H9 (cell line): ENCODE results near the gene KPTN. TPM values are rescaled to one million over a fixed set of nuclear protein-coding genes. Genes with fewer than 3 reads are reported as not detected.
A peak's percentile ranks its signal among the peaks of the same experiment; 100 is the strongest.

Experiments
- DNase-seq: peaks from one replicate; pipeline ENCODE4 v3.0.0-alpha.2; 2017
- H2AFZ ChIP-seq: one replicate; pipeline ENCODE4 v1.6.1; 2013; ENCODE audit warnings: mild to moderate bottlenecking, low read length, control low read depth, moderate library complexity
- H2AK5ac ChIP-seq: 2 replicates; pipeline ENCODE4 v1.6.1; 2013; ENCODE audit warnings: low read length, control low read depth, mixed read lengths; ENCODE audit not compliant: insufficient read length
- H2BK120ac ChIP-seq: one replicate; pipeline ENCODE4 v1.6.1; 2013; ENCODE audit warnings: low read depth, mild to moderate bottlenecking, low read length, control low read depth, inconsistent platforms; ENCODE audit not compliant: poor library complexity, severe bottlenecking
- H2BK12ac ChIP-seq: 2 replicates; pipeline ENCODE4 v1.6.1; 2013; ENCODE audit warnings: low read length, control low read depth, mixed read lengths, low read depth; ENCODE audit not compliant: insufficient read length
- H2BK15ac ChIP-seq: 2 replicates; pipeline ENCODE4 v1.6.1; 2013; ENCODE audit warnings: low read depth, low read length, control low read depth
- H2BK20ac ChIP-seq: one replicate; pipeline ENCODE4 v1.6.1; 2013; ENCODE audit warnings: low read depth, mild to moderate bottlenecking, low read length, control low read depth, inconsistent platforms; ENCODE audit not compliant: poor library complexity, severe bottlenecking
- H2BK5ac ChIP-seq: 2 replicates; pipeline ENCODE4 v1.6.1; 2013; ENCODE audit warnings: low read length, control low read depth, mixed read lengths; ENCODE audit not compliant: insufficient read length
- H3K14ac ChIP-seq: 2 replicates; pipeline ENCODE4 v1.6.1; 2013; ENCODE audit warnings: low read length, control low read depth; ENCODE audit not compliant: insufficient read depth
- H3K18ac ChIP-seq: 2 replicates; pipeline ENCODE4 v1.6.1; 2013; ENCODE audit warnings: low read depth, mild to moderate bottlenecking, mixed read lengths, low read length, control low read depth; ENCODE audit not compliant: insufficient read length
- H3K23ac ChIP-seq: 2 replicates; pipeline ENCODE4 v1.6.1; 2013; ENCODE audit warnings: low read length, control low read depth, mixed read lengths, low read depth; ENCODE audit not compliant: insufficient read length
- H3K23me2 ChIP-seq: 2 replicates; pipeline ENCODE4 v1.6.1; 2013; ENCODE audit warnings: low read depth, mild to moderate bottlenecking, mixed read lengths, low read length, control low read depth; ENCODE audit not compliant: insufficient read length, poor library complexity, severe bottlenecking
- H3K27ac ChIP-seq: 2 replicates; pipeline ENCODE4 v1.5.1; 2013; ENCODE audit warnings: low read length, control low read depth, mixed read lengths, low read depth; ENCODE audit not compliant: insufficient read length
- H3K27me3 ChIP-seq: 2 replicates; pipeline ENCODE4 v1.6.1; 2013; ENCODE audit warnings: low read length, control low read depth, inconsistent platforms; ENCODE audit not compliant: insufficient read depth
- H3K4ac ChIP-seq: 2 replicates; pipeline ENCODE4 v1.6.1; 2013; ENCODE audit warnings: low read depth, mild to moderate bottlenecking, control low read depth, inconsistent platforms, low read length, moderate library complexity
- H3K4me1 ChIP-seq: 2 replicates; pipeline ENCODE4 v1.6.1; 2013; ENCODE audit warnings: low read length, control low read depth, inconsistent platforms; ENCODE audit not compliant: insufficient read depth
- H3K4me2 ChIP-seq: 2 replicates; pipeline ENCODE4 v1.6.1; 2013; ENCODE audit warnings: low read length, control low read depth, mixed read lengths; ENCODE audit not compliant: insufficient read length, insufficient read depth
- H3K56ac ChIP-seq: 2 replicates; pipeline ENCODE4 v1.6.1; 2013; ENCODE audit warnings: low read depth, mild to moderate bottlenecking, mixed read lengths, low read length, control low read depth; ENCODE audit not compliant: insufficient read length
- H3K79me1 ChIP-seq: 2 replicates; pipeline ENCODE4 v1.6.1; 2013; ENCODE audit warnings: low read depth, mild to moderate bottlenecking, moderate library complexity, low read length, control low read depth, inconsistent platforms; ENCODE audit not compliant: insufficient read depth, poor library complexity, severe bottlenecking
- H3K79me2 ChIP-seq: 2 replicates; pipeline ENCODE4 v1.6.1; 2013; ENCODE audit warnings: low read length, control low read depth, inconsistent platforms; ENCODE audit not compliant: insufficient read depth
- H3K9ac ChIP-seq: 2 replicates; pipeline ENCODE4 v1.6.1; 2013; ENCODE audit warnings: low read length, control low read depth, mixed read lengths; ENCODE audit not compliant: insufficient read length; ENCODE audit errors: extremely low read depth
- H3K9me3 ChIP-seq: one replicate; pipeline ENCODE4 v1.6.1; 2013; ENCODE audit warnings: low read depth, low read length, inconsistent platforms; ENCODE audit not compliant: control insufficient read depth
- H3T11ph ChIP-seq: one replicate; pipeline ENCODE4 v1.6.1; 2013; ENCODE audit warnings: mild to moderate bottlenecking, low read length, control low read depth, inconsistent platforms
- H4K20me1 ChIP-seq: one replicate; pipeline ENCODE4 v1.6.1; 2013; ENCODE audit not compliant: control insufficient read depth, insufficient read length, insufficient read depth
- H4K5ac ChIP-seq: 2 replicates; pipeline ENCODE4 v1.6.1; 2013; ENCODE audit warnings: low read depth, mild to moderate bottlenecking, mixed read lengths, low read length, control low read depth; ENCODE audit not compliant: insufficient read length
- H4K8ac ChIP-seq: replicated peaks from 2 replicates; pipeline ENCODE4 v1.6.1; 2013; ENCODE audit warnings: low read length, control low read depth, mixed read lengths, low read depth; ENCODE audit not compliant: insufficient read length
- H4K91ac ChIP-seq: 2 replicates; pipeline ENCODE4 v1.6.1; 2013; ENCODE audit warnings: low read depth, mild to moderate bottlenecking, moderate library complexity, mixed read lengths, low read length, control low read depth; ENCODE audit not compliant: insufficient read length
- H3K27ac Mint-ChIP-seq, 3 experiments: 2 replicates in 2 of 3; 3 replicates in 1 of 3; pipeline ENCODE4 v1.8.0; 2020 to 2021; ENCODE audit warnings: mixed read lengths in 3 of 3, mild to moderate bottlenecking in 1 of 3, moderate library complexity in 1 of 3
- H3K27me3 Mint-ChIP-seq: 2 replicates; pipeline ENCODE4 v1.8.0; 2021; ENCODE audit warnings: low read depth, mild to moderate bottlenecking, moderate library complexity, mixed read lengths
- H3K36me3 Mint-ChIP-seq, 3 experiments: 2 replicates in 2 of 3; 3 replicates in 1 of 3; pipeline ENCODE4 v1.8.0; 2020 to 2021; ENCODE audit warnings: low read depth in 3 of 3, mixed read lengths in 3 of 3; ENCODE audit not compliant: insufficient read depth in 1 of 3
- H3K4me1 Mint-ChIP-seq, 2 experiments: 2 replicates each; pipeline ENCODE4 v1.8.0; 2020; ENCODE audit warnings: mixed read lengths in 2 of 2
- H3K4me3 Mint-ChIP-seq, 2 experiments: 2 replicates in 1 of 2; 3 replicates in 1 of 2; pipeline ENCODE4 v1.8.0; 2020 to 2021; ENCODE audit warnings: mild to moderate bottlenecking in 2 of 2, mixed read lengths in 2 of 2, moderate library complexity in 1 of 2
- H3K9me3 Mint-ChIP-seq, 2 experiments: 2 replicates in 1 of 2; 3 replicates in 1 of 2; pipeline ENCODE4 v1.8.0; 2020; ENCODE audit warnings: mild to moderate bottlenecking in 2 of 2, mixed read lengths in 2 of 2, moderate library complexity in 1 of 2
- CTCF ChIP-seq: fragments of 200-600 bp; sonication (generic); conservative IDR thresholded peaks from 3 replicates; pipeline ENCODE4 v1.8.0; 2021; ENCODE audit warnings: antibody characterized with exemption, mild to moderate bottlenecking
- WGBS: extraction: QIAGEN DNeasy Blood & Tissue Kit; methylation state at CpG from one replicate; pipeline ENCODE4 v1.1.7; 2013; ENCODE audit warnings: missing lambda C conversion rate, low lambda C conversion rate, mixed read lengths; ENCODE audit not compliant: insufficient read length; ENCODE audit errors: extremely low coverage; 5-methylcytosine and 5-hydroxymethylcytosine counted together
- total RNA-seq: library from RNA; stranded (reverse); gene quantifications from 2 replicates; pipeline ENCODE4 v1.2.1, GENCODE V29; 2021

Gene KPTN
- total RNA-seq, 1 experiment from 2014 or later: 35.4 TPM

GRCh38 chr19:47445527-47445926 lies 38.5 kb downstream of the KPTN start:
- H3K4ac ChIP-seq: no peak overlapping the region
- H3K9me3 Mint-ChIP-seq: no peaks in the 10 kb centered on the region; a peak in 3 of 5 replicates
- DNase-seq: no peak

More at GRCh38 chr19:47445527-47445926, 38.5 kb downstream of the KPTN start:
- H3K36me3 Mint-ChIP-seq: peaks cover 0 to 1% (median 0%) of the 10 kb centered on the region in 3 experiments; a peak in 2 of 7 replicates
- TF ChIP-seq CTCF: no peak
- Histone ChIP-seq H3K4me1 (peaks cover 10% of the 10 kb centered on the region; the same call in 1 of the 2 replicates), H2BK120ac (no peak overlapping the region), H3K23me2 (peaks cover 13% of the 10 kb centered on the region), H3K27ac (no peak overlapping the region), H3K9me3 (no peaks in the 10 kb centered on the region), H2AFZ (no peak overlapping the region), H3K23ac (no peak overlapping the region), H3T11ph (no peak overlapping the region), H3K9ac (no peak overlapping the region), H2BK12ac (no peak overlapping the region), H3K79me1 (no peaks in the 10 kb centered on the region), H3K56ac (no peak overlapping the region), H3K79me2 (no peaks in the 10 kb centered on the region), H4K8ac (no peak overlapping the region), H3K18ac (no peak overlapping the region), H4K5ac (no peak overlapping the region), H2BK5ac (no peak overlapping the region), H2AK5ac (no peak overlapping the region), H4K91ac (no peak overlapping the region), H2BK20ac (no peak overlapping the region), H4K20me1 (no peaks in the 10 kb centered on the region), H2BK15ac (no peak overlapping the region), H3K4me2 (peak overlapping the region; percentile 61), H3K14ac (no peak overlapping the region), H3K27me3 (no peaks in the 10 kb centered on the region; the same call in 1 of the 2 replicates)
- H3K4me3 Mint-ChIP-seq: peak overlapping the region; percentile 43 to 77
- WGBS: no CpG with 5 or more reads among the region's 4 CpGs
- H3K27ac Mint-ChIP-seq: no peak overlapping the region
- H3K27me3 Mint-ChIP-seq: peaks cover 68% of the 10 kb centered on the region
- peaks cover 37 to 45% of the 10 kb centered on the region in 2 experiments for H3K4me1 Mint-ChIP-seq
